Stimulated activated CD4-positive, alpha-beta T cell treated with anti-CD3 and anti-CD28 coated beads, Interleukin-2, amount 100 ng/mL, for 48 hours (primary cell): ENCODE results near the gene LYPD6B.

Source experiments
- DNase-seq, 2 donors: peaks; one replicate each; pipeline ENCODE4 v3.0.0-alpha.2; 2020

Gene LYPD6B

GRCh38 chr2:149080971-149081370 lies 42.5 kb downstream of the LYPD6B start:
- no peak for DNase-seq

- no peak for DNase-seq
Observed at GRCh38 chr2:149082079-149082478, 43.6 kb downstream of the LYPD6B start.

- DNase-seq: no peak
Observed at GRCh38 chr2:149082735-149083134, 44.2 kb downstream of the LYPD6B start.

GRCh38 chr2:149084924-149085795 lies 46.7 kb downstream of the LYPD6B start:
- no peak for DNase-seq

- DNase-seq: no peak
Observed at GRCh38 chr2:149087751-149088150, 49.3 kb downstream of the LYPD6B start.

GRCh38 chr2:149089068-149089467 lies 50.6 kb downstream of the LYPD6B start:
- DNase-seq: no peak

GRCh38 chr2:149090706-149091105 lies 52.2 kb downstream of the LYPD6B start:
- no peak for DNase-seq

- no peak for DNase-seq
Observed at GRCh38 chr2:149093579-149093978, 55.1 kb downstream of the LYPD6B start.

- DNase-seq: no peak
Observed at GRCh38 chr2:149094217-149095015, 55.9 kb downstream of the LYPD6B start.

- no peak for DNase-seq
Observed at GRCh38 chr2:149098701-149099100, 60.2 kb downstream of the LYPD6B start.

GRCh38 chr2:149099298-149099697 lies 60.8 kb downstream of the LYPD6B start:
- no peak for DNase-seq

GRCh38 chr2:149100739-149101699 lies 62.5 kb downstream of the LYPD6B start:
- no peak for DNase-seq

GRCh38 chr2:149101818-149102217 lies 63.3 kb downstream of the LYPD6B start:
- no peak for DNase-seq

- no peak for DNase-seq
Observed at GRCh38 chr2:149103081-149103620, 64.7 kb downstream of the LYPD6B start.

GRCh38 chr2:149104221-149104620 lies 65.7 kb downstream of the LYPD6B start:
- no peak for DNase-seq

- no peak for DNase-seq
Observed at GRCh38 chr2:149112068-149112467, 73.6 kb downstream of the LYPD6B start.

- no peak for DNase-seq
Observed at GRCh38 chr2:149112713-149113112, 74.2 kb downstream of the LYPD6B start.

GRCh38 chr2:149115781-149116180 lies 77.3 kb downstream of the LYPD6B start:
- DNase-seq: no peak

- DNase-seq: no peak
Observed at GRCh38 chr2:149119368-149119767, 80.9 kb downstream of the LYPD6B start.

GRCh38 chr2:149122516-149122915 lies 84.0 kb downstream of the LYPD6B start:
- DNase-seq: no peak

GRCh38 chr2:149125031-149125725 lies 86.7 kb downstream of the LYPD6B start:
- DNase-seq: no peak

- no peak for DNase-seq
Observed at GRCh38 chr2:149129433-149129832, 90.9 kb downstream of the LYPD6B start.
